22Rv1 (cell line): ENCODE data around the gene MACIR.

Experiments
- CTCF ChIP-seq: fragments of 450-650 bp; IDR thresholded peaks from 2 replicates; pipeline ENCODE4 v1.5.1; 2017; ENCODE audit warnings: mild to moderate bottlenecking
- ZFX ChIP-seq: fragments of 450-650 bp; IDR thresholded peaks from 2 replicates; pipeline ENCODE4 v1.6.1; 2017; ENCODE audit warnings: antibody characterized with exemption, borderline replicate concordance

DNA sequence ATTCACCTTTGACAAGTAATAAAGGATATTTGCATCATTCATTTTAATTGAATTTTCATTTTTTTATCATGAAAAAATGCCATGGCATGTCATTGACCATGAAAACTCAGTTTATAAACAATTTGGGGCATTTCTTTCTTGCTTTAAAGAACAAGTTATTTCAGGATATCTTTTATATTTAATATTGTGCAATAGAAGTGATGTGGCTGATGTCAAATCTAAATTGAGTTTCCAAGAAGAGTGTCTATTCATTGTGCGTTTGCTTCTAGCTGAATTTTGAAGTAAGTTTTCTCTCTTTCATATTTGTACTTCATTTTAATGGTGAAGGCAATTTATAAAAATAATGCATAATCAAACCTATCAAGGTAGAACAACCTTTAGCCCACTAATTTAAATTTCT, 30.5 kb downstream of the MACIR start:
- no peak for TF ChIP-seq CTCF
- no peak for TF ChIP-seq ZFX
